Thoracic aorta endothelial cell (primary cell): Measurements from ENCODE around the gene GOLM1. TPM values are rescaled to one million over a fixed set of nuclear protein-coding genes. Genes with fewer than 3 reads are reported as not detected.

Experiments used
- small RNA-seq: library from RNA; depleted of rRNA; stranded (forward); fragments of <200 nt; gene quantifications from one replicate; pipeline ENCODE3, GENCODE V24; 2012
- total RNA-seq: library from RNA; depleted of rRNA; stranded (reverse); fragments of >200 nt; gene quantifications from 2 replicates; pipeline ENCODE4 v1.2.3, GENCODE V29; 2012

Gene GOLM1
- 76.7 and 87.0 TPM in 2 replicates for total RNA-seq

DNA sequence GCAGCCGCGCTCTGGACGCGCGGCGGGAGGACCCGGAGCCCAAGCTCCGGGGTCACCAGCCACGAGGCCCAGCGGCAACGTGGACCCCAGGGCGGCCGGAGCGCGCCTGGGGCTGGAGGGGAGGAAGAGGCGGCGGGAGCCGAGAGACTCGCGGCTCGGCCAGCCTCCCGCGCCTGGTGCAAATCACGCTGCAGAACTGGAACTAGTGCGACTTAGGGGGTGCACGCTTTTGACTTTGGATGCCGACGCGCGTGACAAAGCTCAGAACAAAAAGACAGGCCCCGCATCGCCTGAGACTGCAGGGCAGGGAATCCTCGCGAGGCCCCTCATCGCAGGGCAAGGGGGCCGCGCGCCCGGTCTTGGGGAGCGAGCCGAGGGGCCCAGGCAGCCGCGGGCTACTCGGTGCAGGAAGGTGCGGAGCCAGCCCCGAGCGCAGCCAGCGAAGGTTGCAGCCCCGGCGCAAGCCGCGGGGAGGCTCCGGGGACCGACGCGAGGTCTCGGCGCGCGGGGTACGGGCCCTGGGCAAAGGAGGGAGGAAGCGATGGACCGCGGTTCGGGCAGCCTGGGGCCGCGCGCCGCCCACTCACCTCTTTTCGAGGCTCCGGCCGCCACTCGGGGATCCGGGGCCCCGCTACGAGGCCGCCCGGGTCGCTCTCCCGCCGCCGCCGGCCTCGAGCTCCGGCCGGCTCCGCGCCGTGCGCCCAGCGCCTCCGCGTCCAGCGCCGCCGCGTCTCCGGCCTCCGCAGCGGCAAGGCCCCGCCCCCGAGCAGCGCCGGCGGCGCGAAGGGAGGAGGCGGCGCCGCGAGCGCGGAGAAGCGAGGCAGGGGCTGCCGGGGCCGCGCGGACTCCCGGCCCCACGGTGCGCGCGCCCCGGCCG is at the start of gene GOLM1:
GOLM1 (minus strand) TSS at position 735 of the 877 bp plus-strand sequence. CDS start 20,238 bp downstream, outside the sequence.

Small RNA genes within 50 kb of the gene (small RNA-seq; reads per million reads assigned to genes)
- gene AL161447.1 = not detected

Other genes with a start within 250 kb of the GOLM1 start
- gene NAA35, start 158.4 kb downstream of the GOLM1 start, total RNA-seq = 32.4 and 32.5 TPM in 2 replicates
- 0.22 and 0.27 TPM in 2 replicates for gene C9orf153, start 160.1 kb upstream of the GOLM1 start, total RNA-seq
- 36.0 TPM in 2 replicates for gene ISCA1, start 183.0 kb upstream of the GOLM1 start, total RNA-seq